GM18508 (cell line): Measurements from ENCODE around the gene ADAT3.

Experiments
- ATAC-seq: cut with Tn5 transposase; IDR thresholded peaks from one replicate; pipeline ENCODE4 v1.9.1; 2021; ENCODE audit warnings: moderate number of reproducible peaks; ENCODE audit not compliant: insufficient read depth, unreplicated experiment

ADAT3 gene

DNA sequence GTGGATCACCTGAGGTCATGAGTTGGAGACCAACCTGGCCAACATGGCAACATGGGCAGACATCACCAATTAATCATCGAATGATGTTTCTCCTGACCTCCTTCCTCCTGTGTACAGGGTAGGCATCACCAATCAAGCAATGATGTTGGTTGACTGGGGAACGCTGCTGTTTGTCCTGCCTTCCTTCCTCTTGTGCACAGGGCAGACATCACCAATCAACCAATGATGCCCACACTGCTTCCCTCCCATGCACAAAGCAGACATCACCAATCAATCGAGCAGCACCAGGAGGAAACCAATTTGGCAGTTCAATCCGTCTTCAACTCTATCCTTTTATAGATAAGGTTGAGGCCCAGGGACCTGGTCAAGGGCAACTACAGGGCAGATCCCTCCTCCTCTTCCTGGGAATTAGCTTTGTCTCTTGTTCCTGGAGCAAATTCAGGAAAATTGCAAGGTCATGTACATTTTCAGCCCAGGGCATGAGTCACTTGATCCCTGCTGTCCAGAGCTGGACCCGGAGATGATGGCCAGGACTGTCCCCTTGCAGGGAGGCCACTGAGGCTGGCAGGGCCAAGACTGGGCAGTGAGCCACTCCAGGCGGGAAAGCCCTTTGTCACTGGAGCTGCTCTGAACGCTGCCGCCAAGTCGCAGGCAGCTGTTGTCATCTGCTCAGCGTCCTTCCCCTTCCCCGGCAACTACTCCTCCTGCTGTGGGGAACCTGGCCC, 30.4 kb downstream of the ADAT3 start:
- ATAC-seq = no peak

DNA sequence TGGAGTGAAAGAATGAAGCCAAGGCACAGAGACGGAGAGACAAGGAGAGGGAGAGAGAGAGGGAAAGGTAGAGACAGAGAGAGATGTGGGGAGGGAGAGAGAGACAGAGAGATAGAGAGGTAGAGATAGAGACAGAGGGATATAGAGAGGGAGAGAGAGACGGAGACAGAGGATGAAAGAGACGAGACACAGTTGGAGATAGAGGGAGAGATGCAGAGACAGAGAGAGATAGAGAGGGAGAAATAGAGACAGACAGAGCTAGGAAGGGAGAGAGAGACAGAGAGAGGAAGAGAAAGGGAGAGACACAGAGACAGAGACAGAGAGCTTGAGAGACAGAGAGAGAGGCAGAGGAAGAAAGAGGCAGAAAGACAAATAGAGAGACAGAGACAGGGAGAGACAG, 31.2 kb downstream of the ADAT3 start:
- no peak for ATAC-seq

DNA sequence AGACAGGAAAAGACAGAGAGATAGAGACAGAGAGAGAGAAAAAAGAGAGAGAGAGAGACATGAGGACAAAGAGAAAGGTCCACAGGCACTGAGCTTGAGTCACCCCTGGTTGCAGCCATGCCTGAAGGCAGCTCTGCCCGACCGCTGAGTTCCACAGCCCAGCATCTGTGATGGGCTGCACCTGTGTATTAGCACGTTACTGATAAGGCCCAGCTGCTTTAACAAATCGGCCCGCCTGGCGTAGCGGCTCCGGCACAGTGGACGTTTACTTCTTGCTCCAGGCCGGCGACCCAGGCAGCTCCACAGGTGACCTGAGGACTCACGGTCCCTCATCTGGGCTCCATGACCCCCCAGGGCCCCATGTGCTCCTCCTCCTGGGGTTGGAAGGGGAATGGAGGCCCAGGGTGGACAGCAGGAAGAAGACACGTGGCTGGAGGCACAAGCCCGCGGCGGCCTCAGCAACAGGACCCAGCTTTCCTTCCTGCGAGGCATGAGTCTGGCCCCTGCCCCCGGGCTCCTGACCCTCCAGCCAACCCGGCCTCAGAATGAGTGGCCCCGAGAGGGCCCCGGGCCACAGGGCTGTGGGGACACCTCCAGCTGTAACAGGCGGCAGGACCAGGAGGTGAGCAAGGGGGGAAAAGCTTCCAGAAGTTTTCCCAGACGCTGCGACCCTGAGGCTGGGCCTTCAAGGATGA, 31.9 kb downstream of the ADAT3 start:
- ATAC-seq = no peak

DNA sequence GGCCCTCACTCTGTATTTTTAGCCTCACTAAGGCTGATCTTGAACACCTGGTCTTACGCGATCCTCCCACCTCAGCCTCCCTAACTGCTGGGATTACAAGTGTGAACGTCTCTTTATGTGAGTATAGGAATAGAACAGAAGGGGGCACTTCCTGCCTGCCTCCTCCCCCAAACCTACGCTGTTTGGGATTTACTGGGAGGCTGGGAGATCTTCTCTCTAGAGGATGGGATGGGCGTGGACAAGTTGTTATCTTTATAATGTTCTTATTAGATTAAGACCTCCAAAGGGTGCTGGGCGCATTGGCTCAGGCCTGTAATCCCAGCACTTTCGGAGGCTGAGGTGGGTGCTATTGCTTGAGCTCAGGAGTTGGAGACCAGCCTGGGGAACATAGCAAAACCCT, 32.9 kb downstream of the ADAT3 start:
- ATAC-seq = no peak

DNA sequence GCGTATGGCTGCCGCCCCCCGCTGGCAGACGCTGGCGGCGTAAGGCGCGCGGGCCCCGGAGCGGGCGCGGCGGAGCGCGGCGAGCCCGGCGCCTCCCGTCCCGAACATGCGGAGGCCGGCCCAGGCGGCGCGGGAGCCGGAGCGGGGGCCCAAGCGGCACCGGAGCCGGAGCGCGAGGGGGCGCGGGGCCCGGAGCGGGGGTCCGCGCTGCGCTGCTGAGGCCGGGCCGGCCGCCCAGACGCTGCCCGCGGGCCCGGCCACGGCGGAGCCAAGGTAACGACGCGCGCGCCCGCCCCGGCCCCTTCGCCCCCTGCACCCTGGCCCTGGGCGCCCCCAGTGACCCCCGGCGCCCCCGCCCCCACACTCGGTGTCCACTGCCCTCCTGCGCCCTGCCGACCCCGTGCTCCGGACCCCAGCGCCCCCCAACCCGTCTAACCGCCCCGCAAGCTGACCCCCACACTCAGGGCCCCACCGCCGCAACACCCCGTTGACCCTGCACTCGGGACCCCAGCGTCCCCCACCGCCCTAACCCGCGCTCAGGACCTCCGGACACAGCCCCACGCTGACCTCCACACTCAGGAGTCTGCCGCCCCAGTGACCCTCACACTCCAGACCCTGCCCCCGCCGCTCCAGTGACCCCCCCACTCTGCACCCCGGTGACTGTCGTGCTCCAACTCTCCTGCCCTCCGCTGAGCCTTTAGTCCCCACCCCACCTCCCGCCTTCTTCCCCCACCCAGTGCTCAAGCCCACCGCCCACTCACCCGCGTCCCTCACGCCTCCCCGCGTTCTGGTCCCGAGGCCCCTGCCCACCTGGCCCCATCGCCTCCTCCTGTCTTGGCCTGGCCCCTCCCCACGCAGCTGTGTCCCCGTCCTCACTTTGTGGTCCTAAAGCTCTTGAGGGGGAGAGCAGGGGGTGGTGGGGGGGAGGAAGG, 36.2 kb downstream of the ADAT3 start, which contains the start of gene CSNK1G2:
Gene CSNK1G2 (plus strand): TSS at position 27 of the 932 bp plus-strand sequence. CDS start 28,601 bp downstream, outside the sequence.
- ATAC-seq = no peak

DNA sequence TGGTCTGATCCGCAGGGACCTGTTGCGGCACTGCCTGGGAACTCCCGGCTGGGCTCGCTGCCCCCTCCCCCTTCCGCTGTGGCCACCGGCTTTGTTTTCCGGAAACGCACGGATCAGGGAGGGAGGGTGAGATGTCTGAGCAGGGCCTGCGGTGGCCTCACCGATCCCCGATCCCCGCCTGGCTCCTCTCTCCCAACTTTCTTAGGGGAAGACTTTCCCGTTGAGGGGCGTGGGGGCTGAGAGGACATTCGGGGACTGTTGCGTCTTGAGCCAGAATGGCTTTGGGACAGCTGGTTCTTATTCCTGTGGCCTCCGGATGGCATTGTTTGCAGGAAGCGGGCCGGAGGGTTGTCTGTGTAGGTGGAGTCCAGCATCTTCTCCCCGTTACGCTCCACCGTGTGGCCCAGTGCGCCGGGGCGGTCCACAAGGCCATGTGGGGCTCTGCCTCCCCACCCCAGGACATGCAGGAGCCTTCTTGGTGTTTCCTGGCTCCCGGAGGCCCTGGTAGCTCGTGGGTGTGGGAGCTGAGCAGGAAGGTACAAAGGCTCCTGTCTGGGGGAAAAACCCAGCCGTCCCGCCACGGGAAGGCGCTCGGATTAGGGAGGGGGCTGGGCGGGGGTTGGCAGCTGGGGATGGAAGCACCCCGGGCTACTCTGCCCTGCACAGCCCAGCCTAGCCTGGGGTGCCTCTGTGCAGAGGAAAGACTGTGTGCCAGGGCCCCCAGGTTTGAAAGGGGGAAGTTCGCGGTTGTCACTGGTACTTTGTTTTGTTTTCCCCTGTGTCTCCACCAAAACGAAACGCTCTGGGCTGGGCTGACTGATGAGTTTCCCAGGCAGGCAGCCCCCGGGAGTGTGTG, 37.1 kb downstream of the ADAT3 start:
- ATAC-seq = no peak

DNA sequence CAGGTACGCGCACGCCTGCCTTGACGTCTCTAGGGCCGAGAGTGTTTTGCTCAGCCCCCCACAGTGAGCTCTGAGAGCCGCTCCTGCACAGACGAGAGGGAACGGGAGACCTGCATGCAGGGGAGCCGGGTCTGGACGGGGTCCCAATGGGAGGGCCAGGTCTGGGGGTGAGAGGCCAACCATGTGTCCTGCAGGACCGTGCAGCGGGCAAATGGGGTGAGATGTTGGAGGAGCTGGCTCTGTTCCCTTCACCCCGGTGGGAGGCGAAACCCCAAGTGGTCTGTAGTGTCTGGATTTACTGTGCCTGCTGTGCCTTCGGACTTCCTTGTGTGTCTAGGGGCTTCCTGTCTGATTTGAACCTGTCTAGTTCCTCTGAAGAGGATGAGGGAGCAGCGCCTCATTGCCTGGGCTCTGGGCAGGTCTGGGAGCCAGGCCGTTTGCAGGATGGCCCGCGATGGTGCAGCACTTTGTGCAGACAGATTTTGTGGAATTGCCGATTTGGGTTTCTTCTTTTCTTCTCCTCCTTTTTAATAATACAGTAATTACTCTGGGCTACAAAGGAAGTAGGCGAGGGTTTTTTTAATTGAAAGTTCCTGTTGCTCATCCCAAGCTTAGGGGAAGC, 37.8 kb downstream of the ADAT3 start:
- no peak for ATAC-seq

DNA sequence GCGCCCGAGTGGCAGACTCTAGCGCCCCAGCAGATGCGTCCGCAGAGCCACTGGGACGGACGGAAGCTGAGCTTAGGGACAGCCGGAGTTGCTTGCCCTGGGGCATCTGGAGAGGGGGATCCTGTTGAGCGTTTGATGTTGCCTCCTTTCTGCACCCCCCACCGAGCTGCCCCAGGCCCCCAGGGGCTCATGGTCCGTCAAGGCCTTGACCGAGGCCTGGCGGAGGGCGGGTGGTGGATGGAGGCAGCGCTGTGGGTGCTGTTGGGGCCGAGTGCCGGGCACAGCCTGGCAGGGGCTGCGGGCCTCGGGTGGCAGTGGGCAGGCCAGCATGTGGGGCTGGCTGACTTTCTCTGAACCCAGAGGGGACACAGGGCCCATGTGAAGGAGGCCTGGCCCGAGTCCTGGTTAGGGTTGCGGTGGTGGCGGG, 38.5 kb downstream of the ADAT3 start:
- no peak for ATAC-seq

DNA sequence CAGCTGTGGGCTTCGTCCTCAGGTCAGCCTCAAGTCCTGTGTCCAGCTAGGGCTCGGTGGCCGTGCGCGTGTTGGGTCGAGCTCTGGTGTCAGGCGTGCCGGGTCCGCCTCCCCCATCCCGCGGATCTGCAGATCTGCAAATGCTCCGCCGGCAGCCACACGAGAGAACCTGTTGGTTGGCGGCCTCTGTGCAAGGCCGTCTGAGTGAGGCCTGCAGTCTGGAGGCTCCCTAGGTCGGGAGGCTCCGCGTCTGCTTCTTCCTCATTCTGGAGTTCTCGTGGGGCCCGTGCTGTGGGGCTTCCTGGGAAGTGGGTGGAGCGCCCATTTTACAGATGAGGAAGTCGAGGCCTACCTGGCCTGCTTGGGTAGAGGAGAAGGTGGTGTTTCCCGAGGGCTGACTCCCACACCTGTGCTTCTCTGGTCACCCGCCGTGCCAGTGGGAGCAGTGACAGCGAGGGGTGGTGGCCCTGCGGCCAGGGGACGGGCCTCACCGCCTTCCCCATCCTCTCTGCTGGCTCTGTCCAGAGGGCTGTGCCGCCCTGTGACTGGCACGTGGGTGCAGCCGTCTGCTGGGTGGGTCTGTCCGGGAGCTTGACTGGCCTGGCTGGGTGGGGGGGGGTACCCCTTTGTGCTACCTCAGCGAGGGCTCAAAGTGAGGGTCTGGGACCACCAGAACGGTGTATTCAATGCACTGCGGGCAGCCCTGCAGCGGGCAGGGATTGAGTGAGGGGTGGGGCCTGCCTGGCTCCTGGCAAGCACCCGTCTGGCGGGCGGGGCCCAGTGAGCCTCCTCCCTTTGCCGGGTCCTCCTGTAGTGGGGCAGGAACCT, 39.1 kb downstream of the ADAT3 start:
- no peak for ATAC-seq

DNA sequence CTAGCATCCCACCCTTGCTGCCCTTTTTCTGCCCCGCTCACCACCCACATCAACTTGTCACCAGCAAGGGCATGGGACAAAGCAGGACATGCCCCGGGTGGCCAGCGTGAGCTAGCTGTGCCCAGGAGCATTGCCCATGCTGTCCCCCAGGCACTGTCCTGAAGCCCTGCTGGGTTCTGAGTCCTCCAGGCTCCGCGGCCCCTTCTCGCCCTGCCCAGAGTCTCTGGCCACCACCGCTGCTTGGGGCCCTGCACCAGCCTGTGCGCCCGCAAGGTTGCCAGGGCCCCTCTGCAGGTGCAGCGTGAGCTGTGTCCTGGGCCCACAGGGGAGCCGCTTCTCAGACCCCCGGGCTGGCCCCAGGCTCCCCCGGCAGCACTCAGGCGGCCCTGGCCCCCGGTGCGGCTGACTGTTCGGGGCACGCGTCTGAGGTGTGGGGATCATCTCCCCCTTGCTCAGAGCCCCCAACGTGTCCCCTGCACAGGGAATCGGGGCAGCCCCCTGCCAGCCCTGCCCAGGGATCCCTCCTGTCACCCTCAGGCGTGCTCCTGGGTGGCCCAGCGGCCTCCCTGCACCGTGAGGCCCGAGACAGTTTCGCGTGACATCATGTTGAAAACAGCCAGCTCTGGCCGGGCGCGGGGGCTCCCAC, 39.8 kb downstream of the ADAT3 start:
- no peak for ATAC-seq

DNA sequence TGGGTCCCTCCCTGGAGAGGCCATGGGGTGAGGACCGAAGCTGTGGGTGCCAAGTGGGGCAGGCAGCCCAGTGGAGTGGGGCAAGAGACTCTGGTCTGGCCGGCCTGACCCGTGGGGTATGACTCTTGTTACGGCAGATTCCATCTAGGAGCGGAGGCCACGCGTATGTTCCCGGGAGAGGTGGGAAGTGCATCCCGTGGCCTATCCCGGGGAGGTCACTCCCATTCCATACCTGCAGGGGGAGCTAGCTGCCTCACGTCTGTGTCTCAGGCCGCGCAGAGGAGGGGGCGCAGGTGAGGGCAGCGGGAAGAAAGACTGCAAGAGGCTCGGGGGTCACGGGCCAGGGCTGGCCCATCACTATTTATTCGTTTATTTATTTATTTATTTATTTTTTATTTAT, 40.7 kb downstream of the ADAT3 start:
- no peak for ATAC-seq

DNA sequence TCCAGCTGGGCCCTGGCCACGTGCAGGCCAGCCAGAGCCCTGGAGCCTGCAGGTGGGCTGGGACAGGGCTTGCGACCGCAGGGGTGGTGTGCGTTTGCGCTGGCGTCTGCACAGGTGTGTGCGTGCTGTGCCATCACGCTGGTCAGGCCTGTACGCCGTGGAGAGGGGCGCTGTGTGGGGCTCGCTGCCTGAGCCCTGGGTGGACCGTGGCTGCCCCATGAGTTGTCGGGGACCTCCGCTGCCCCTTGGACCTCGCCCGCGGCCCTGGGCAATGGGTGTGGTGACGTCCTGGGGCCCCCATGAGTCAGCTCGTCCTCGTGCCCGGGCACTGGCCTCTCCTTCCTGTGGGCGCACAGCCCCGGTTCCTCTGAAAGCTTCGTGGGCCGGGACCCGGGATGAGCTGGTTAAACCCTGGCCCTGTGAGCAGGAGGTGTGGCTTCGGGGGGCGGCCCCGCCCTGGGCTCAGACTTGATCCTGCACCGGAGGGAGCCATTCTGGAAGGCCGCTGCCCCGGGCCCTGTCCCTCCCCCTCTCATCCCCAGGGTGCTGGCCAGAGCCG, 42.5 kb downstream of the ADAT3 start:
- ATAC-seq = no peak

DNA sequence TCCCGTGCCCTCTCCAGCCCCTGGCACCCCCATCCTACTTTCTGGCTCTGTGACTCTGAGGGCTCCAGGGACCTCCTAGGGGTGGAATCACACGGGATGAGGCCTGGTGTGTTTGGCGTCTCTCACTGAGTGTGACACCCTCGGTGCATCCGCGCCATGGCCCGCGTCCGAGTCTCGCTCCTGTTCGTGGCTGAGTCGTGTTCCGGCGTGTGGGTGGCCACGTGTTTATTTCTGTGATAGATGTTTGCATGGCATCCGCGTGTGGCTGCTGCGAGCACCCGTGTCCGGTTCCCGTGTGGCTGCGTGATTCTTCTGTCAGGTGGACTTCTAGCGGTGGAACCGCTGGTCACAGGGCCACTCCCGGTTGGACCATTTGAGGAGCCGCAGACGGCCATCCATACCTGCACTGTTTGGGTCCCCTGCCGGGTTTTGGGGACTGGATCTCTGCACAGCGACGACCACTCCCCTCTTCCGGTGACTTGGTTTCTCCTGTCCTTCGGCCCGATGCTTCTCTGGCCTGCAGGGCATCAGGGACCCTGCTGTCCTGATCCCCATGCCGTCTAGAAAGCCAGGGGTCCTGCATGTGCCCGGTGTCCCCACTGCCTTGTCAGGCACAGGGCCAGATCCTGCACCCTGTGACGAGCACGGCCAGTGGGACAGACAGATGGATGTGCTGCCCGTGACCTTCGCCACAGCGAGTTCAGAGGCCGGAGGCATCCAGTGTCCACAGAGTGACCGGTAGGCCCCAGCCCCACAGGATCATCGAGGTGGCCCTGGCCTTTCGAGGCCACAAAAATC, 44.3 kb downstream of the ADAT3 start:
- ATAC-seq = no peak

DNA sequence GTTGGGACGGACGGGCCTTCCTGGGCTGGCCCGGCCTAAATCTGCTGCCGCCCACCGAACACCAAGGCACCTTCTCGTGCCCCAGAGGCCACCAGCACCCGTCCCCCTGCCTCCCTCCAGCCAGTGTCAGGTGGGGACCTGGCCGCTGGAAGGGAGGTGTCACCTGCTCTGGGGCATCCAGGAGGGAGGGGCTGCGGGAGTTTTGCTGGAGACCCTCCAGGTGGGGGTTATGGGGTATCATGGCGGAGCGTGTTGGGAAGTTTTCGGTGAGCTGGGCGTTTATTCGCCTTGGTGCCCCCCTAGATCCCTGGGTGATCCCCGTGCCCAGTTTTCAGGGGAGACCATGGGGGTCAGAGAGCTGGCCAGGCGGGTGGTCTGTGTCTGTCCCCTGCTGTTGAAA, 45.4 kb downstream of the ADAT3 start:
- no peak for ATAC-seq

DNA sequence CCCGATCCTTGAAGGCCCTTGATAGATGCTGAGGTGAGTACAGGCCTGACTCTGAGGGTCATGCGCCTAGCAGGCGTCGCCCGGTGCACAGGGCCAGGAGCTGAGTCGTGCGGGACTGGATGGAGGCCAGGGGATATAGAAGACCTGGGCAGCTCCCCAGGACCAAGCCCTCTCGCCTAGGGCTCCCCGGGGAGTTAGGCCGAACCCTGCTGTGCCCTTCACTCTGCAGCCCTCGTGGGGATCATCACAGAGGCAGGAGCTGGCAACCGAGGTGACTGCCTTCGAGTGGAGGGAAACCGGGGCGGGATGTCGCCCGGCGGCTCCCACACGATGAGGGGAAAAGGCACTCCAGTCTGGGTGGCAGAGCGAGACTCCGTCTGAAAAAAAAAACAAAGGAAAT, 47.4 kb downstream of the ADAT3 start:
- no peak for ATAC-seq

DNA sequence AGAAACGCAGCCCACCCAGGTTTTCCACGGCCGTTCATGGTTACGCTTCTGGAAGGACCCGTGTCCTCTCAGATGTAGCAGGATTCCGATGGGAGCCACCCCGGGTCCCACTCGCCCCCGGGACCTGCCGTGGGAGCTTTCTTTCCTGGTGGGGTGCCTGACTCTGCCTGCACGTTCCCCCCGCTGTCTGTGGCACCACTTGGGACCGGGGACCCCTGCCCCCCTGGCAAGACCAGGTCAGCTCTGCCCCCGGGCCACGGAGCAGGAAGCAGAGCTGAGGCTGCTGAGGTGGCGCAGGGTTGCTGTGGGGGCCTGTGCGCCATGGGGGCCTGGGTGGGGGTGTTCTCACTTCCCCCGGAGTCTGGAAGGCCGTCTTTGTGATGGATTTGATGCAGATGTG, 47.8 kb downstream of the ADAT3 start:
- no peak for ATAC-seq

DNA sequence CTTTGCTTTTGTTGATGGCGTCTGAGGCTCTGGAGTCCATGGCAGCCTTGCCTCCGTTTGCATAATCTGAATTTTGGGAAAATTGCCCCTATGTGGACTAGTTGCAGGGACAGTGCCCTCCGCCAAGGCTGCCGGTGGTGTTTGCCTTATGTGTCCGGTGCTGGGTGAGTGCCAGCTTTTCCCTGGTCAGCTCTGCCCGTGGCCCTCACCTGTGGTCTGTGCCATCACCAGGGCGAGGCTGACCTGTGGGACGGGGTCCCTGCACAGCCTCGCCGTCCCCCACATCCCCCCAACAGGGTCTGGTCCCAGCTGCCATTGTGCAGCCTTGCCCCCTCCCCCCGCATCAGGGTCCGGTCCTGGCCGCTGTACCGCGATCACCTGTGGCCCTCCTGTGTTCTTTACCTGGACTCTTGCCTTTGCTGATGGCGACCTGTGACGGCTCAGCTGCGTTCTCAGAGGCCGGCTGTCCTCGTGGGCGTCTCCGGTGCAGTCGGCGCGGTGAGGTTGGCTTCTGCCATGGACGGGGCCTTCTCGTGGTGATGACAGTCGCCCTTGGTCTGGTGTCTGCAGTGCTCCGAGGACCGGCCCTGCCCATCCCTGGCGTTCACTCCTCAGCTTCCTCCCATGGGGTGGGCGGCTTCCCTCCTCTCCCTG, 48.4 kb downstream of the ADAT3 start:
- ATAC-seq = no peak
